HepG2 (cell line): ENCODE results near the gene NSUN3. TPM values are rescaled to one million over a fixed set of nuclear protein-coding genes. Genes with fewer than 3 reads are reported as not detected.
A peak's percentile ranks its signal among the peaks of the same experiment; 100 is the strongest.

ENCODE experiments used
- WIZ ChIP-seq: sonication (generic); formaldehyde crosslinking; IDR thresholded peaks from 2 replicates; pipeline ENCODE4 v1.5.1; 2020; ENCODE audit warnings: mild to moderate bottlenecking, missing genetic modification reagents
- ZFP36 ChIP-seq: fragments of 150-350 bp; IDR thresholded peaks from 2 replicates; pipeline ENCODE4 v1.6.1; 2018; ENCODE audit warnings: borderline replicate concordance, low read length, low read depth; ENCODE audit not compliant: partially characterized antibody
- ZSCAN21 ChIP-seq: sonication (generic); formaldehyde crosslinking; IDR thresholded peaks from 2 replicates; pipeline ENCODE4 v1.8.0; 2022; ENCODE audit warnings: mild to moderate bottlenecking, missing genetic modification reagents, moderate library complexity, borderline replicate concordance
- polyA plus RNA-seq, 8 experiments: library from polyadenylated mRNA; depleted of rRNA in 3 of 8; stranded (reverse) in 7 of 8; unstranded in 1 of 8; fragments of >200 nt; fragmentation: Illumina TruSeq in 4 of 8; extraction: Trizol in 4 of 8; gene quantifications; 2 replicates each; pipeline versions ENCODE4 v1.2.1 to v1.2.3, GENCODE V29; 2011 to 2016; ENCODE audit warnings: low read depth in 4 of 8, missing spikeins in 1 of 8, mixed read lengths in 1 of 8; ENCODE audit not compliant: insufficient read depth in 1 of 8
- total RNA-seq, 5 experiments: library from RNA; depleted of rRNA; stranded (reverse); fragments of >200 nt; fragmentation: Illumina TruSeq; extraction: Trizol; gene quantifications; 2 replicates each; pipeline ENCODE4 v1.2.3, GENCODE V29; 2016; ENCODE audit warnings: low read depth in 1 of 5
- TF ChIP-seq, protein P1 (sequence below): sonication (generic); formaldehyde crosslinking; IDR thresholded peaks from 2 replicates; pipeline ENCODE4 v1.5.0; 2020; ENCODE audit warnings: mild to moderate bottlenecking, missing genetic modification reagents, borderline replicate concordance
- TF ChIP-seq, protein P2 (sequence below): IDR thresholded peaks from 2 replicates; pipeline ENCODE4 v1.6.1; 2018; ENCODE audit warnings: missing genetic modification reagents, mild to moderate bottlenecking, missing compliant biosample characterization
- TF ChIP-seq, protein P3 (sequence below): sonication (generic); formaldehyde crosslinking; IDR thresholded peaks from 2 replicates; pipeline ENCODE4 v1.4.0; 2020; ENCODE audit warnings: missing genetic modification reagents, borderline replicate concordance
- TF ChIP-seq, protein P4 (sequence below), 2 experiments: sonication (generic) in 1 of 2; formaldehyde crosslinking in 1 of 2; IDR thresholded peaks; 2 replicates each; pipeline versions ENCODE4 v1.4.0 to v1.6.1; 2016 to 2020; ENCODE audit warnings: borderline replicate concordance in 1 of 2, low read depth in 1 of 2, mild to moderate bottlenecking in 1 of 2, missing genetic modification reagents in 1 of 2
- TF ChIP-seq, protein P5 (sequence below): IDR thresholded peaks from 2 replicates; pipeline ENCODE4 v1.6.1; 2016; ENCODE audit warnings: low read depth

NSUN3 gene
- total and polyA plus RNA-seq, 2 of the 13 experiments (the other 11 are each of a cell fraction or from before 2014, with no cell fraction given), result 3.2 to 10.6 TPM

DNA sequence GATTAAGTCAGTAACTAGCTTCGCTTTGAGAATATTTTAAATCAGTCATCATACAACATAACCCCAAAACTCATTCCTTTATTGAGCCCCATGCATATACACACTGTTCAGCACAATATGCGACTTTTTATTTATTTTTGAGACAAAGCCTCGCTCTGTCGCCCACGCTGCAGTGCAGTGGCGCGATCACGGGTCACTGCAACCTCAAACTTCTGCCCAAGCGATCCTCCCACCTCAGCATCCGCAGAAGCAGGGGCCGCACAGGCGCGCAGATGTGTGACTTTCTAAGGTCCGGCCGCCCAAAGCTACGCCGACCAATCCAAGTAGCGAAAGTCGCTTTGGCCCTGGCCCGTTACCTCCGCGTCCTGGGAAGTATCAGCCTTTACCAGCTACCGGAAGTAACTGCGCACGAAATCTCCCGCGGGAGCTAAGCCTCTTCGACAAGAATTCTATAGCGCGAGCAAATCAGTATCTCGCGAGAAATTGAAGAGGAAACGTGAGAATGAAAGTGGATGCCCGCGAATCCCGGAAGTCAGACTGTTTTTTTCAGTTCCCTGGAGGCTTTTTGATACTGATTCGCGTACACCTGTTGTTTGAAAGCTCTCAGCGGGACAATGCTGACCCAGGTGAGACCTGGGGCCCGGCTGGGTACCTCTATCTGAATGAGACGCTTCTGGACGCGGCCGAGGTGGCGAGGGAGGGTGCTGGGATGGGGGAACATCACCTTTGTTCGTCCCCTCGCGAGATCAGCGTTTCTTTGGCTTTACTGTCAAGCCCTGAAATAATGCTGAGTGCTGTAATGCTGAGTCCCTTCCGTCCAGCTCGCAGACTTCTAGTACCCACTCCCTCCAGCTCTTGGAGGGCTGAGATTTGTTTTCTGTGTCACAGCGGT, at the start of gene NSUN3, which contains the start of gene DHFR2 (continued):
- TF ChIP-seq, protein P1, sequence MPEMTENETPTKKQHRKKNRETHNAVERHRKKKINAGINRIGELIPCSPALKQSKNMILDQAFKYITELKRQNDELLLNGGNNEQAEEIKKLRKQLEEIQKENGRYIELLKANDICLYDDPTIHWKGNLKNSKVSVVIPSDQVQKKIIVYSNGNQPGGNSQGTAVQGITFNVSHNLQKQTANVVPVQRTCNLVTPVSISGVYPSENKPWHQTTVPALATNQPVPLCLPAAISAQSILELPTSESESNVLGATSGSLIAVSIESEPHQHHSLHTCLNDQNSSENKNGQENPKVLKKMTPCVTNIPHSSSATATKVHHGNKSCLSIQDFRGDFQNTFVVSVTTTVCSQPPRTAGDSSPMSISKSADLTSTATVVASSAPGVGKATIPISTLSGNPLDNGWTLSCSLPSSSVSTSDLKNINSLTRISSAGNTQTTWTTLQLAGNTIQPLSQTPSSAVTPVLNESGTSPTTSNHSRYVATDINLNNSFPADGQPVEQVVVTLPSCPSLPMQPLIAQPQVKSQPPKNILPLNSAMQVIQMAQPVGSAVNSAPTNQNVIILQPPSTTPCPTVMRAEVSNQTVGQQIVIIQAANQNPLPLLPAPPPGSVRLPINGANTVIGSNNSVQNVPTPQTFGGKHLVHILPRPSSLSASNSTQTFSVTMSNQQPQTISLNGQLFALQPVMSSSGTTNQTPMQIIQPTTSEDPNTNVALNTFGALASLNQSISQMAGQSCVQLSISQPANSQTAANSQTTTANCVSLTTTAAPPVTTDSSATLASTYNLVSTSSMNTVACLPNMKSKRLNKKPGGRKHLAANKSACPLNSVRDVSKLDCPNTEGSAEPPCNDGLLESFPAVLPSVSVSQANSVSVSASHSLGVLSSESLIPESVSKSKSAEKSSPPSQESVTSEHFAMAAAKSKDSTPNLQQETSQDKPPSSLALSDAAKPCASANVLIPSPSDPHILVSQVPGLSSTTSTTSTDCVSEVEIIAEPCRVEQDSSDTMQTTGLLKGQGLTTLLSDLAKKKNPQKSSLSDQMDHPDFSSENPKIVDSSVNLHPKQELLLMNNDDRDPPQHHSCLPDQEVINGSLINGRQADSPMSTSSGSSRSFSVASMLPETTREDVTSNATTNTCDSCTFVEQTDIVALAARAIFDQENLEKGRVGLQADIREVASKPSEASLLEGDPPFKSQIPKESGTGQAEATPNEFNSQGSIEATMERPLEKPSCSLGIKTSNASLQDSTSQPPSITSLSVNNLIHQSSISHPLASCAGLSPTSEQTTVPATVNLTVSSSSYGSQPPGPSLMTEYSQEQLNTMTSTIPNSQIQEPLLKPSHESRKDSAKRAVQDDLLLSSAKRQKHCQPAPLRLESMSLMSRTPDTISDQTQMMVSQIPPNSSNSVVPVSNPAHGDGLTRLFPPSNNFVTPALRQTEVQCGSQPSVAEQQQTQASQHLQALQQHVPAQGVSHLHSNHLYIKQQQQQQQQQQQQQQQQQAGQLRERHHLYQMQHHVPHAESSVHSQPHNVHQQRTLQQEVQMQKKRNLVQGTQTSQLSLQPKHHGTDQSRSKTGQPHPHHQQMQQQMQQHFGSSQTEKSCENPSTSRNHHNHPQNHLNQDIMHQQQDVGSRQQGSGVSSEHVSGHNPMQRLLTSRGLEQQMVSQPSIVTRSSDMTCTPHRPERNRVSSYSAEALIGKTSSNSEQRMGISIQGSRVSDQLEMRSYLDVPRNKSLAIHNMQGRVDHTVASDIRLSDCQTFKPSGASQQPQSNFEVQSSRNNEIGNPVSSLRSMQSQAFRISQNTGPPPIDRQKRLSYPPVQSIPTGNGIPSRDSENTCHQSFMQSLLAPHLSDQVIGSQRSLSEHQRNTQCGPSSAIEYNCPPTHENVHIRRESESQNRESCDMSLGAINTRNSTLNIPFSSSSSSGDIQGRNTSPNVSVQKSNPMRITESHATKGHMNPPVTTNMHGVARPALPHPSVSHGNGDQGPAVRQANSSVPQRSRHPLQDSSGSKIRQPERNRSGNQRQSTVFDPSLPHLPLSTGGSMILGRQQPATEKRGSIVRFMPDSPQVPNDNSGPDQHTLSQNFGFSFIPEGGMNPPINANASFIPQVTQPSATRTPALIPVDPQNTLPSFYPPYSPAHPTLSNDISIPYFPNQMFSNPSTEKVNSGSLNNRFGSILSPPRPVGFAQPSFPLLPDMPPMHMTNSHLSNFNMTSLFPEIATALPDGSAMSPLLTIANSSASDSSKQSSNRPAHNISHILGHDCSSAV (CRISPR knock-in tag), result no peak
- TF ChIP-seq, protein P2, sequence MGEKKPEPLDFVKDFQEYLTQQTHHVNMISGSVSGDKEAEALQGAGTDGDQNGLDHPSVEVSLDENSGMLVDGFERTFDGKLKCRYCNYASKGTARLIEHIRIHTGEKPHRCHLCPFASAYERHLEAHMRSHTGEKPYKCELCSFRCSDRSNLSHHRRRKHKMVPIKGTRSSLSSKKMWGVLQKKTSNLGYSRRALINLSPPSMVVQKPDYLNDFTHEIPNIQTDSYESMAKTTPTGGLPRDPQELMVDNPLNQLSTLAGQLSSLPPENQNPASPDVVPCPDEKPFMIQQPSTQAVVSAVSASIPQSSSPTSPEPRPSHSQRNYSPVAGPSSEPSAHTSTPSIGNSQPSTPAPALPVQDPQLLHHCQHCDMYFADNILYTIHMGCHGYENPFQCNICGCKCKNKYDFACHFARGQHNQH, result no peak; the same call in 1 of the 2 replicates
- TF ChIP-seq ZSCAN21 (CRISPR knock-in tag) (peak; percentile 90), ZFP36 (no peak), WIZ (no peak; the same call in 1 of the 2 replicates)
- TF ChIP-seq, protein P3, sequence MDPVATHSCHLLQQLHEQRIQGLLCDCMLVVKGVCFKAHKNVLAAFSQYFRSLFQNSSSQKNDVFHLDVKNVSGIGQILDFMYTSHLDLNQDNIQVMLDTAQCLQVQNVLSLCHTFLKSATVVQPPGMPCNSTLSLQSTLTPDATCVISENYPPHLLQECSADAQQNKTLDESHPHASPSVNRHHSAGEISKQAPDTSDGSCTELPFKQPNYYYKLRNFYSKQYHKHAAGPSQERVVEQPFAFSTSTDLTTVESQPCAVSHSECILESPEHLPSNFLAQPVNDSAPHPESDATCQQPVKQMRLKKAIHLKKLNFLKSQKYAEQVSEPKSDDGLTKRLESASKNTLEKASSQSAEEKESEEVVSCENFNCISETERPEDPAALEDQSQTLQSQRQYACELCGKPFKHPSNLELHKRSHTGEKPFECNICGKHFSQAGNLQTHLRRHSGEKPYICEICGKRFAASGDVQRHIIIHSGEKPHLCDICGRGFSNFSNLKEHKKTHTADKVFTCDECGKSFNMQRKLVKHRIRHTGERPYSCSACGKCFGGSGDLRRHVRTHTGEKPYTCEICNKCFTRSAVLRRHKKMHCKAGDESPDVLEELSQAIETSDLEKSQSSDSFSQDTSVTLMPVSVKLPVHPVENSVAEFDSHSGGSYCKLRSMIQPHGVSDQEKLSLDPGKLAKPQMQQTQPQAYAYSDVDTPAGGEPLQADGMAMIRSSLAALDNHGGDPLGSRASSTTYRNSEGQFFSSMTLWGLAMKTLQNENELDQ, result no peak
- TF ChIP-seq, protein P4, sequence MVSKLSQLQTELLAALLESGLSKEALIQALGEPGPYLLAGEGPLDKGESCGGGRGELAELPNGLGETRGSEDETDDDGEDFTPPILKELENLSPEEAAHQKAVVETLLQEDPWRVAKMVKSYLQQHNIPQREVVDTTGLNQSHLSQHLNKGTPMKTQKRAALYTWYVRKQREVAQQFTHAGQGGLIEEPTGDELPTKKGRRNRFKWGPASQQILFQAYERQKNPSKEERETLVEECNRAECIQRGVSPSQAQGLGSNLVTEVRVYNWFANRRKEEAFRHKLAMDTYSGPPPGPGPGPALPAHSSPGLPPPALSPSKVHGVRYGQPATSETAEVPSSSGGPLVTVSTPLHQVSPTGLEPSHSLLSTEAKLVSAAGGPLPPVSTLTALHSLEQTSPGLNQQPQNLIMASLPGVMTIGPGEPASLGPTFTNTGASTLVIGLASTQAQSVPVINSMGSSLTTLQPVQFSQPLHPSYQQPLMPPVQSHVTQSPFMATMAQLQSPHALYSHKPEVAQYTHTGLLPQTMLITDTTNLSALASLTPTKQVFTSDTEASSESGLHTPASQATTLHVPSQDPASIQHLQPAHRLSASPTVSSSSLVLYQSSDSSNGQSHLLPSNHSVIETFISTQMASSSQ (IDR thresholded peaks at IDR 0.05; ENCODE audit: low read depth), result no peak
- TF ChIP-seq, protein P4 (CRISPR knock-in tag; IDR thresholded peaks at IDR 0.05; ENCODE audit: borderline replicate concordance), result no peak
- TF ChIP-seq, protein P5, sequence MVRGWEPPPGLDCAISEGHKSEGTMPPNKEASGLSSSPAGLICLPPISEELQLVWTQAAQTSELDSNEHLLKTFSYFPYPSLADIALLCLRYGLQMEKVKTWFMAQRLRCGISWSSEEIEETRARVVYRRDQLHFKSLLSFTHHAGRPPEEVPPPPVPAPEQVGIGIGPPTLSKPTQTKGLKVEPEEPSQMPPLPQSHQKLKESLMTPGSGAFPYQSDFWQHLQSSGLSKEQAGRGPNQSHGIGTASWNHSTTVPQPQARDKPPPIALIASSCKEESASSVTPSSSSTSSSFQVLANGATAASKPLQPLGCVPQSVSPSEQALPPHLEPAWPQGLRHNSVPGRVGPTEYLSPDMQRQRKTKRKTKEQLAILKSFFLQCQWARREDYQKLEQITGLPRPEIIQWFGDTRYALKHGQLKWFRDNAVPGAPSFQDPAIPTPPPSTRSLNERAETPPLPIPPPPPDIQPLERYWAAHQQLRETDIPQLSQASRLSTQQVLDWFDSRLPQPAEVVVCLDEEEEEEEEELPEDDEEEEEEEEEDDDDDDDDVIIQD (CRISPR knock-in tag), result peak; percentile 86
